ENCODE results near the gene NUP205.

DNA sequence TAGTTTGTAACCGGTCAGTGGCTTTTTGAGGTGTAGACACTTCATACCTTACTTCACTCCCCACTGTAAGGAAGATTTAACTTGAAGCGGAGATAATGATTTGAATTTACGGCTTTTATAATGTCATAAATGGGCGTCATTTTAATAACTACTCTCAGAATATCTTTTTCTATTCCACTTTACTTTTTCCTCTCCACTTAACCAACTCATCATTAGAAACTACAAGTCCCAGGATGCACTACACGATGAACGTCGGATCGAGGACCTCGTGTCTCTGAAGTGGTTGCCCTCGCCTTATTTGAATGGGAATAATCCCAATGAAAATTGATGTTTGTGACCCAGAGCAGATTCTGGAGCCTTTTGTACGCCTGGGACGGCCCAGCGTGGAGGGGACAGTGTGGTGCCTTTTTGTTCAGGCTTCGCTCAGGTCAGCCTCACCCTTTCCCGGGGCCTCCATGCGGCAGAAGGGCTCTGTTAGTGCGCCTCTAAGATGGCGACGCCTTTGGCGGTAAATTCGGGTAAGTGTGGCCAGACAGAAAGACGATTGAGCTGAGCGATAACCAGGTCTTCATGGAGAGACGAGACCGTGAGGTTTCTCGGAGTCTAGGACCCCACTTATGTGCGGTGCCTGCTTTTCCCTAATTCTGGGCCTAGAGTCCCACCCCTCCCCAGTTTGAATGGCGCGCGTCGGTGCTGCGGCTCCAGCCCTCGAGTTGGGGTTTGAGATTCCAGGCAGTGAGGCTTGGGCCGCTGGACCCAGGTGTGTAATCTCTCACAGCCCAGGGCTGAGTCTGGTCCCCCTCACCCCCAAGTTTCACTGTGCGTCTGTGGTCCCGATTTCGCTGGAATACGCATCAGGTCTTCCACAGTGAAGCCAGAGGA, at the start of gene NUP205:
- TF ChIP-seq EZH2 (IDR thresholded peaks at IDR 0.05; ENCODE audit: borderline replicate concordance, low read depth, low read length, severe bottlenecking), result no peak
- TF ChIP-seq, protein P1, sequence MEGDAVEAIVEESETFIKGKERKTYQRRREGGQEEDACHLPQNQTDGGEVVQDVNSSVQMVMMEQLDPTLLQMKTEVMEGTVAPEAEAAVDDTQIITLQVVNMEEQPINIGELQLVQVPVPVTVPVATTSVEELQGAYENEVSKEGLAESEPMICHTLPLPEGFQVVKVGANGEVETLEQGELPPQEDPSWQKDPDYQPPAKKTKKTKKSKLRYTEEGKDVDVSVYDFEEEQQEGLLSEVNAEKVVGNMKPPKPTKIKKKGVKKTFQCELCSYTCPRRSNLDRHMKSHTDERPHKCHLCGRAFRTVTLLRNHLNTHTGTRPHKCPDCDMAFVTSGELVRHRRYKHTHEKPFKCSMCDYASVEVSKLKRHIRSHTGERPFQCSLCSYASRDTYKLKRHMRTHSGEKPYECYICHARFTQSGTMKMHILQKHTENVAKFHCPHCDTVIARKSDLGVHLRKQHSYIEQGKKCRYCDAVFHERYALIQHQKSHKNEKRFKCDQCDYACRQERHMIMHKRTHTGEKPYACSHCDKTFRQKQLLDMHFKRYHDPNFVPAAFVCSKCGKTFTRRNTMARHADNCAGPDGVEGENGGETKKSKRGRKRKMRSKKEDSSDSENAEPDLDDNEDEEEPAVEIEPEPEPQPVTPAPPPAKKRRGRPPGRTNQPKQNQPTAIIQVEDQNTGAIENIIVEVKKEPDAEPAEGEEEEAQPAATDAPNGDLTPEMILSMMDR (IDR thresholded peaks at IDR 0.05; ENCODE audit: borderline replicate concordance, extremely low read depth, low read length, poor library complexity, severe bottlenecking), result peak; percentile 14

All from DND-41 (cell line).